ENCODE data around the gene SEC14L6. TPM values are rescaled to one million over a fixed set of nuclear protein-coding genes. Genes with fewer than 3 reads are reported as not detected.
"Not testable (repeated sequence)": the region's sequence is repeated elsewhere in the genome, so short reads cannot be mapped to it uniquely, and the experiment has no call there.

The SEC14L6 gene
- total RNA-seq, 1 experiment from 2014 or later: not detected

- no peak for DNase-seq (ENCODE audit: low spot score)
- in situ Hi-C loops (cut with HindIII; ENCODE audit: low sequenced_read_pairs): no loop called here
Measured at GRCh38 chr22:30541961-30542810, 4.4 kb downstream of the SEC14L6 start.

GRCh38 chr22:30541511-30541910 is 5.0 kb downstream of the SEC14L6 start:
- DNase-seq (ENCODE audit: low spot score); in situ Hi-C loops (cut with HindIII; ENCODE audit: low sequenced_read_pairs): not testable (repeated sequence)

GRCh38 chr22:30539368-30539767 is 7.2 kb downstream of the SEC14L6 start:
- no peak for DNase-seq (ENCODE audit: low spot score)
- in situ Hi-C loops (cut with HindIII; ENCODE audit: low sequenced_read_pairs): no loop called here

GRCh38 chr22:30538280-30538679 is 8.3 kb downstream of the SEC14L6 start:
- in situ Hi-C loops (cut with HindIII; ENCODE audit: low sequenced_read_pairs): no loop called here
- DNase-seq (ENCODE audit: low spot score): no peak

GRCh38 chr22:30537083-30537731 is 9.3 kb downstream of the SEC14L6 start:
- in situ Hi-C loops (cut with HindIII; ENCODE audit: low sequenced_read_pairs): no loop called here
- DNase-seq (ENCODE audit: low spot score): no peak

GRCh38 chr22:30535182-30535581 is 11.4 kb downstream of the SEC14L6 start:
- no peak for DNase-seq (ENCODE audit: low spot score)
- in situ Hi-C loops (cut with HindIII; ENCODE audit: low sequenced_read_pairs): no loop called here

- in situ Hi-C loops (cut with HindIII; ENCODE audit: low sequenced_read_pairs): no loop called here
Measured at GRCh38 chr22:30531651-30532608, 14.6 kb downstream of the SEC14L6 start.

GRCh38 chr22:30526656-30527055 is 19.9 kb downstream of the SEC14L6 start:
- no peak for DNase-seq (ENCODE audit: low spot score)
- in situ Hi-C loops (cut with HindIII; ENCODE audit: low sequenced_read_pairs): no loop called here

More at GRCh38 chr22:30531651-30532608, 14.6 kb downstream of the SEC14L6 start:
- no peak for DNase-seq (ENCODE audit: low spot score)

- in situ Hi-C loops (cut with HindIII; ENCODE audit: low sequenced_read_pairs): no loop called here
- DNase-seq (ENCODE audit: low spot score): no peak
Measured at GRCh38 chr22:30523646-30524489, 22.7 kb downstream of the SEC14L6 start.

GRCh38 chr22:30521368-30522156 is 25.0 kb downstream of the SEC14L6 start:
- in situ Hi-C loops (cut with HindIII; ENCODE audit: low sequenced_read_pairs): no loop called here

GRCh38 chr22:30519842-30520425 is 26.6 kb downstream of the SEC14L6 start:
- in situ Hi-C loops (cut with HindIII; ENCODE audit: low sequenced_read_pairs): no loop called here
- no peak for DNase-seq (ENCODE audit: low spot score)

More at GRCh38 chr22:30521368-30522156, 25.0 kb downstream of the SEC14L6 start:
- no peak for DNase-seq (ENCODE audit: low spot score)

- DNase-seq (ENCODE audit: low spot score): no peak
- in situ Hi-C loops (cut with HindIII; ENCODE audit: low sequenced_read_pairs): no loop called here
Measured at GRCh38 chr22:30516731-30517130, 29.8 kb downstream of the SEC14L6 start.

GRCh38 chr22:30516273-30516672 is 30.3 kb downstream of the SEC14L6 start:
- in situ Hi-C loops (cut with HindIII; ENCODE audit: low sequenced_read_pairs): no loop called here
- no peak for DNase-seq (ENCODE audit: low spot score)

GRCh38 chr22:30514252-30514651 is 32.3 kb downstream of the SEC14L6 start:
- DNase-seq (ENCODE audit: low spot score): peak; percentile 51
- in situ Hi-C loops (cut with HindIII; ENCODE audit: low sequenced_read_pairs): no loop called here

- in situ Hi-C loops (cut with HindIII; ENCODE audit: low sequenced_read_pairs): no loop called here
- DNase-seq (ENCODE audit: low spot score): no peak
Measured at GRCh38 chr22:30513462-30513861, 33.1 kb downstream of the SEC14L6 start.

GRCh38 chr22:30511911-30512310 is 34.6 kb downstream of the SEC14L6 start:
- in situ Hi-C loops (cut with HindIII; ENCODE audit: low sequenced_read_pairs): no loop called here

GRCh38 chr22:30511109-30511508 is 35.4 kb downstream of the SEC14L6 start:
- in situ Hi-C loops (cut with HindIII; ENCODE audit: low sequenced_read_pairs): no loop called here
- no peak for DNase-seq (ENCODE audit: low spot score)

More at GRCh38 chr22:30511911-30512310, 34.6 kb downstream of the SEC14L6 start:
- no peak for DNase-seq (ENCODE audit: low spot score)

Measured in G401 (cell line).